Measurements from ENCODE around the gene CD22. TPM values are rescaled to one million over a fixed set of nuclear protein-coding genes. Genes with fewer than 3 reads are reported as not detected.

The CD22 gene
- total and polyA plus RNA-seq, 2 of the 13 experiments (the other 11 are each of a cell fraction or from before 2014, with no cell fraction given) = 0.71 to 1.7 TPM

DNA sequence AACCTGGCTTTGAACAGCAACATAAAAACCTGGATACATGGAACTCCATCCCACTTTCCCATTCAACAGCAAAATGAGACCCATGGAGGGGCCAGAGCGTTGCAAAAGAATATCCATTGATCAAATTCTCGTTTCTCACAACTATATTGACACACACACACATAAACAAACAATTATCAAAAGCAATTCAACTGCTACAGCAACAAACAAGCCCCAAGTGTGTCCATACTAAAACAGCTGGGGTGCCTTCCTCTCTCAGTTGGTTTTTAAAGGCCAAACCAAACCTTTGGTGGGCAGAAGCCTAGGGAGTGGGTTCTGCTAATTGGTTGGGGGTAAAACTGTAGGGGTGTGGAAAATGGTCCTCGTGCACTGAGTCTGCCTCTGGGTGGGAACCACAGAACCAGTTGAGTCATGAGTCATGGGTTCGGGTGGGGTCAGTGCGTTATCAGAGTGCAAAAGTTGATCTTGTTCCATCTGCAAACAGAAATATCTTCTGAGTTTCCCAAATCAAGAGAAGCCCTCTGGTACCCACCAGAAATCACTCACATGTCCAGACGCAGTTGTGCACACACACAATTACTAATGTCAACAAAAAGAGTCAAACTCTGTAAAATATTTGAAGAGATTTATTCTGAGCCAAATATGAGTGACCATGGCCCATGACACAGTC lies 60.3 kb downstream of the CD22 start (continued):
- TF ChIP-seq ATF7 (IDR thresholded peaks at IDR 0.05) (no peak), ATF7 (CRISPR knock-in tag; IDR thresholded peaks at IDR 0.05) (no peak), ZNF569 (CRISPR knock-in tag; IDR thresholded peaks at IDR 0.05; ENCODE audit: borderline replicate concordance) (no peak), HIVEP1 (CRISPR knock-in tag; IDR thresholded peaks at IDR 0.05) (no peak), ZMYM2 (CRISPR knock-in tag; IDR thresholded peaks at IDR 0.05) (no peak), ZNF33A (CRISPR knock-in tag; IDR thresholded peaks at IDR 0.05; ENCODE audit: borderline replicate concordance) (no peak), ZNF468 (CRISPR knock-in tag; IDR thresholded peaks at IDR 0.05) (no peak), CBX5 (CRISPR knock-in tag; IDR thresholded peaks at IDR 0.05; ENCODE audit: borderline replicate concordance) (no peak), SOX6 (IDR thresholded peaks at IDR 0.05) (no peak), SOX6 (CRISPR knock-in tag; IDR thresholded peaks at IDR 0.05) (peak; percentile 56; the same call in 1 of the 2 replicates), NFIB (CRISPR knock-in tag; IDR thresholded peaks at IDR 0.05; ENCODE audit: borderline replicate concordance) (no peak), MIXL1 (CRISPR knock-in tag; IDR thresholded peaks at IDR 0.05) (no peak), ZNF530 (CRISPR knock-in tag; IDR thresholded peaks at IDR 0.05; ENCODE audit: low read depth) (no peak)
- TF ChIP-seq, protein P1, sequence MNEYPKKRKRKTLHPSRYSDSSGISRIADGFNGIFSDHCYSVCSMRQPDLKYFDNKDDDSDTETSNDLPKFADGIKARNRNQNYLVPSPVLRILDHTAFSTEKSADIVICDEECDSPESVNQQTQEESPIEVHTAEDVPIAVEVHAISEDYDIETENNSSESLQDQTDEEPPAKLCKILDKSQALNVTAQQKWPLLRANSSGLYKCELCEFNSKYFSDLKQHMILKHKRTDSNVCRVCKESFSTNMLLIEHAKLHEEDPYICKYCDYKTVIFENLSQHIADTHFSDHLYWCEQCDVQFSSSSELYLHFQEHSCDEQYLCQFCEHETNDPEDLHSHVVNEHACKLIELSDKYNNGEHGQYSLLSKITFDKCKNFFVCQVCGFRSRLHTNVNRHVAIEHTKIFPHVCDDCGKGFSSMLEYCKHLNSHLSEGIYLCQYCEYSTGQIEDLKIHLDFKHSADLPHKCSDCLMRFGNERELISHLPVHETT (CRISPR knock-in tag; conservative IDR thresholded peaks at IDR 0.05) = no peak
- TF ChIP-seq, protein P2, sequence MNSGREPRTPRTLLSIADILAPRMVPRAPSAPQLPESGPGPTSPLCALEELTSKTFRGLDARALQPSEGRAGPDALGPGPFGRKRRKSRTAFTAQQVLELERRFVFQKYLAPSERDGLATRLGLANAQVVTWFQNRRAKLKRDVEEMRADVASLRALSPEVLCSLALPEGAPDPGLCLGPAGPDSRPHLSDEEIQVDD (CRISPR knock-in tag; IDR thresholded peaks at IDR 0.05; ENCODE audit: borderline replicate concordance) = no peak
- TF ChIP-seq, protein P3, sequence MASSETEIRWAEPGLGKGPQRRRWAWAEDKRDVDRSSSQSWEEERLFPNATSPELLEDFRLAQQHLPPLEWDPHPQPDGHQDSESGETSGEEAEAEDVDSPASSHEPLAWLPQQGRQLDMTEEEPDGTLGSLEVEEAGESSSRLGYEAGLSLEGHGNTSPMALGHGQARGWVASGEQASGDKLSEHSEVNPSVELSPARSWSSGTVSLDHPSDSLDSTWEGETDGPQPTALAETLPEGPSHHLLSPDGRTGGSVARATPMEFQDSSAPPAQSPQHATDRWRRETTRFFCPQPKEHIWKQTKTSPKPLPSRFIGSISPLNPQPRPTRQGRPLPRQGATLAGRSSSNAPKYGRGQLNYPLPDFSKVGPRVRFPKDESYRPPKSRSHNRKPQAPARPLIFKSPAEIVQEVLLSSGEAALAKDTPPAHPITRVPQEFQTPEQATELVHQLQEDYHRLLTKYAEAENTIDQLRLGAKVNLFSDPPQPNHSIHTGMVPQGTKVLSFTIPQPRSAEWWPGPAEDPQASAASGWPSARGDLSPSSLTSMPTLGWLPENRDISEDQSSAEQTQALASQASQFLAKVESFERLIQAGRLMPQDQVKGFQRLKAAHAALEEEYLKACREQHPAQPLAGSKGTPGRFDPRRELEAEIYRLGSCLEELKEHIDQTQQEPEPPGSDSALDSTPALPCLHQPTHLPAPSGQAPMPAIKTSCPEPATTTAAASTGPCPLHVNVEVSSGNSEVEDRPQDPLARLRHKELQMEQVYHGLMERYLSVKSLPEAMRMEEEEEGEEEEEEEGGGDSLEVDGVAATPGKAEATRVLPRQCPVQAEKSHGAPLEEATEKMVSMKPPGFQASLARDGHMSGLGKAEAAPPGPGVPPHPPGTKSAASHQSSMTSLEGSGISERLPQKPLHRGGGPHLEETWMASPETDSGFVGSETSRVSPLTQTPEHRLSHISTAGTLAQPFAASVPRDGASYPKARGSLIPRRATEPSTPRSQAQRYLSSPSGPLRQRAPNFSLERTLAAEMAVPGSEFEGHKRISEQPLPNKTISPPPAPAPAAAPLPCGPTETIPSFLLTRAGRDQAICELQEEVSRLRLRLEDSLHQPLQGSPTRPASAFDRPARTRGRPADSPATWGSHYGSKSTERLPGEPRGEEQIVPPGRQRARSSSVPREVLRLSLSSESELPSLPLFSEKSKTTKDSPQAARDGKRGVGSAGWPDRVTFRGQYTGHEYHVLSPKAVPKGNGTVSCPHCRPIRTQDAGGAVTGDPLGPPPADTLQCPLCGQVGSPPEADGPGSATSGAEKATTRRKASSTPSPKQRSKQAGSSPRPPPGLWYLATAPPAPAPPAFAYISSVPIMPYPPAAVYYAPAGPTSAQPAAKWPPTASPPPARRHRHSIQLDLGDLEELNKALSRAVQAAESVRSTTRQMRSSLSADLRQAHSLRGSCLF (CRISPR knock-in tag; IDR thresholded peaks at IDR 0.05; ENCODE audit: borderline replicate concordance) = no peak
- TF ChIP-seq, protein P4, sequence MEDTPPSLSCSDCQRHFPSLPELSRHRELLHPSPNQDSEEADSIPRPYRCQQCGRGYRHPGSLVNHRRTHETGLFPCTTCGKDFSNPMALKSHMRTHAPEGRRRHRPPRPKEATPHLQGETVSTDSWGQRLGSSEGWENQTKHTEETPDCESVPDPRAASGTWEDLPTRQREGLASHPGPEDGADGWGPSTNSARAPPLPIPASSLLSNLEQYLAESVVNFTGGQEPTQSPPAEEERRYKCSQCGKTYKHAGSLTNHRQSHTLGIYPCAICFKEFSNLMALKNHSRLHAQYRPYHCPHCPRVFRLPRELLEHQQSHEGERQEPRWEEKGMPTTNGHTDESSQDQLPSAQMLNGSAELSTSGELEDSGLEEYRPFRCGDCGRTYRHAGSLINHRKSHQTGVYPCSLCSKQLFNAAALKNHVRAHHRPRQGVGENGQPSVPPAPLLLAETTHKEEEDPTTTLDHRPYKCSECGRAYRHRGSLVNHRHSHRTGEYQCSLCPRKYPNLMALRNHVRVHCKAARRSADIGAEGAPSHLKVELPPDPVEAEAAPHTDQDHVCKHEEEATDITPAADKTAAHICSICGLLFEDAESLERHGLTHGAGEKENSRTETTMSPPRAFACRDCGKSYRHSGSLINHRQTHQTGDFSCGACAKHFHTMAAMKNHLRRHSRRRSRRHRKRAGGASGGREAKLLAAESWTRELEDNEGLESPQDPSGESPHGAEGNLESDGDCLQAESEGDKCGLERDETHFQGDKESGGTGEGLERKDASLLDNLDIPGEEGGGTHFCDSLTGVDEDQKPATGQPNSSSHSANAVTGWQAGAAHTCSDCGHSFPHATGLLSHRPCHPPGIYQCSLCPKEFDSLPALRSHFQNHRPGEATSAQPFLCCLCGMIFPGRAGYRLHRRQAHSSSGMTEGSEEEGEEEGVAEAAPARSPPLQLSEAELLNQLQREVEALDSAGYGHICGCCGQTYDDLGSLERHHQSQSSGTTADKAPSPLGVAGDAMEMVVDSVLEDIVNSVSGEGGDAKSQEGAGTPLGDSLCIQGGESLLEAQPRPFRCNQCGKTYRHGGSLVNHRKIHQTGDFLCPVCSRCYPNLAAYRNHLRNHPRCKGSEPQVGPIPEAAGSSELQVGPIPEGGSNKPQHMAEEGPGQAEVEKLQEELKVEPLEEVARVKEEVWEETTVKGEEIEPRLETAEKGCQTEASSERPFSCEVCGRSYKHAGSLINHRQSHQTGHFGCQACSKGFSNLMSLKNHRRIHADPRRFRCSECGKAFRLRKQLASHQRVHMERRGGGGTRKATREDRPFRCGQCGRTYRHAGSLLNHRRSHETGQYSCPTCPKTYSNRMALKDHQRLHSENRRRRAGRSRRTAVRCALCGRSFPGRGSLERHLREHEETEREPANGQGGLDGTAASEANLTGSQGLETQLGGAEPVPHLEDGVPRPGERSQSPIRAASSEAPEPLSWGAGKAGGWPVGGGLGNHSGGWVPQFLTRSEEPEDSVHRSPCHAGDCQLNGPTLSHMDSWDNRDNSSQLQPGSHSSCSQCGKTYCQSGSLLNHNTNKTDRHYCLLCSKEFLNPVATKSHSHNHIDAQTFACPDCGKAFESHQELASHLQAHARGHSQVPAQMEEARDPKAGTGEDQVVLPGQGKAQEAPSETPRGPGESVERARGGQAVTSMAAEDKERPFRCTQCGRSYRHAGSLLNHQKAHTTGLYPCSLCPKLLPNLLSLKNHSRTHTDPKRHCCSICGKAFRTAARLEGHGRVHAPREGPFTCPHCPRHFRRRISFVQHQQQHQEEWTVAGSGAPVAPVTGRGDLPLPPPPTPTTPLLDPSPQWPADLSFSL (CRISPR knock-in tag; IDR thresholded peaks at IDR 0.05) = 0 out of 2 replicates have a peak, but pooled peaks have one; percentile 48

Measured in HepG2 (cell line).